ENCODE measurements around the gene UBE2K. TPM values are rescaled to one million over a fixed set of nuclear protein-coding genes. Genes with fewer than 3 reads are reported as not detected.
A peak's percentile ranks its signal among the peaks of the same experiment; 100 is the strongest.
"Not testable (repeated sequence)": the region's sequence is repeated elsewhere in the genome, so short reads cannot be mapped to it uniquely, and the experiment has no call there.

The UBE2K gene
- total RNA-seq, 4 donors from 2014 or later, result 21.5 to 32.2 (median 25.7) TPM

- no peak overlapping the region for H3K4me3 ChIP-seq (ENCODE audit: low read depth, poor library complexity, severe bottlenecking)
- intact Hi-C loops (cut with DNase I; ENCODE audit: low total_unique reads), result no loop called here
- TF ChIP-seq CTCF (IDR thresholded peaks at IDR 0.05), result no peak
- no peak for TF ChIP-seq POLR2A (IDR thresholded peaks at IDR 0.05)
- peak; percentile 34 to 64 for DNase-seq (ENCODE audit: low spot score in 2 of 2)
- 44 to 51% methylated on average over 3 of the region's 3 CpGs for WGBS, 2 donors
Observed at GRCh38 chr4:39655876-39656275, 42.1 kb upstream of the UBE2K start.

GRCh38 chr4:39656638-39657037 lies 41.3 kb upstream of the UBE2K start:
- 66 to 67% methylated on average over 5 of the region's 5 CpGs for WGBS, 2 donors
- intact Hi-C loops (cut with DNase I; ENCODE audit: low total_unique reads); H3K4me3 ChIP-seq (ENCODE audit: low read depth, poor library complexity, severe bottlenecking): not testable (repeated sequence)
- DNase-seq (ENCODE audit: low spot score in 2 of 2), result peak in 1 of 2 donors; percentile 25

- intact Hi-C loops (cut with DNase I; ENCODE audit: low total_unique reads), result no loop called here
- no peak overlapping the region for H3K4me3 ChIP-seq (ENCODE audit: low read depth, poor library complexity, severe bottlenecking)
Observed at GRCh38 chr4:39657465-39657864, 40.5 kb upstream of the UBE2K start.

GRCh38 chr4:39658756-39659155 lies 39.2 kb upstream of the UBE2K start:
- no peak overlapping the region for H3K4me3 ChIP-seq (ENCODE audit: low read depth, poor library complexity, severe bottlenecking)
- WGBS, 2 donors, result 93% methylated on average over 3 of the region's 3 CpGs
- TF ChIP-seq POLR2A (IDR thresholded peaks at IDR 0.05), result no peak
- TF ChIP-seq CTCF (IDR thresholded peaks at IDR 0.05), result no peak
- no peak for DNase-seq (ENCODE audit: low spot score in 2 of 2)
- intact Hi-C loops (cut with DNase I; ENCODE audit: low total_unique reads), result no loop called here

More at GRCh38 chr4:39657465-39657864, 40.5 kb upstream of the UBE2K start:
- TF ChIP-seq POLR2A (IDR thresholded peaks at IDR 0.05) (no peak), CTCF (IDR thresholded peaks at IDR 0.05) (no peak)
- 82 to 87% methylated on average over 6 of the region's 6 CpGs for WGBS, 2 donors
- DNase-seq (ENCODE audit: low spot score in 2 of 2), result no peak

GRCh38 chr4:39660045-39660444 lies 37.9 kb upstream of the UBE2K start:
- WGBS, 2 donors, result 83% methylated on average over 6 of the region's 6 CpGs
- DNase-seq (ENCODE audit: low spot score in 2 of 2), result no peak
- no peak overlapping the region for H3K4me3 ChIP-seq (ENCODE audit: low read depth, poor library complexity, severe bottlenecking)
- TF ChIP-seq POLR2A (IDR thresholded peaks at IDR 0.05), result no peak
- TF ChIP-seq CTCF (IDR thresholded peaks at IDR 0.05), result no peak
- intact Hi-C loops (cut with DNase I; ENCODE audit: low total_unique reads), result no loop called here

- H3K4me3 ChIP-seq (ENCODE audit: low read depth, poor library complexity, severe bottlenecking), result no peak overlapping the region
- intact Hi-C loops (cut with DNase I; ENCODE audit: low total_unique reads), result no loop called here
- DNase-seq (ENCODE audit: low spot score in 2 of 2), result no peak
- 93 to 97% methylated on average over 6 of the region's 6 CpGs for WGBS, 2 donors
- TF ChIP-seq CTCF (IDR thresholded peaks at IDR 0.05), result no peak
- TF ChIP-seq POLR2A (IDR thresholded peaks at IDR 0.05), result no peak
Observed at GRCh38 chr4:39660757-39661156, 37.2 kb upstream of the UBE2K start.

All from lower leg skin (tissue), 4 donors.